NAMALWA (cell line): ENCODE measurements around the gene SLC22A4.

Experiments
- DNase-seq: peaks from one replicate; pipeline ENCODE4 v3.0.0-alpha.2; 2015; ENCODE audit warnings: low spot score

SLC22A4 gene

GRCh38 chr5:132342291-132343180, 48.3 kb downstream of the SLC22A4 start:
- DNase-seq: no peak

DNA sequence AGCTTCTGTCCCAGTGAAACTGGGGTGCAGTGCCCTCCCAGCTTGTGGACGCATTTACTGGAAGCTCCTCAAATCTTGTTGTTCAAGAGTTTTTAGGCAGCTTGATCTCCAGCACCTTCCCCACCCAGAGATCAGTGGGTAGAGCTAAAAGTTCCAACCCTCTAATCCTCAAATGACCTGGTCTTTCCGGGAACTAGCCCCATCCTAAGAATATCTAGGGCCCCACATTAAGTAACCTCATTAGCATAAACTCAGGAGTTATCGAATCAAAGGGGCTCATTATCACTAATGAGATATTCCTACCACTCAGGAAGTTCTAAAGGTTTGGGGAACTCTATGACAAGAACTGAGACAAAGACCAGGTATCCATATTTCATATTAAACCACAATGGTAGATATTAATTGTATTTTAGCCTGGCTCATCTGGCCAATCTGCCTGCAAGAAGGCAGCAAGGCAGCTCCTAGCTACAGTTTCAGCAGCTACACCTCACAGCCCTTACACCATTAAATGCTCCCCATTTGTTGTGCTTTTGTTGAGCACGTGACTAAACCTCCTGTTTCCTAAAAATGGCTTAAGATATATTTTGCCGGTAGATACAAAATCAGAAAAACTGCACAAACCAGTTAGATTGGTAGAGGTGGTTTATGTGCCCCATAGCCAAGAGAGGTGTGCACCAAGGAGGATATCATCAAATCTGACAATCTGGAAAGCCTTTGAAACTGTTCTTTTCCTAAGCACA, 50.8 kb downstream of the SLC22A4 start:
- DNase-seq: no peak

GRCh38 chr5:132353486-132353995, 59.3 kb downstream of the SLC22A4 start:
- no peak for DNase-seq

- no peak for DNase-seq
These were observed 60.4 kb downstream of the SLC22A4 start for GRCh38 chr5:132354381-132355139.

DNA sequence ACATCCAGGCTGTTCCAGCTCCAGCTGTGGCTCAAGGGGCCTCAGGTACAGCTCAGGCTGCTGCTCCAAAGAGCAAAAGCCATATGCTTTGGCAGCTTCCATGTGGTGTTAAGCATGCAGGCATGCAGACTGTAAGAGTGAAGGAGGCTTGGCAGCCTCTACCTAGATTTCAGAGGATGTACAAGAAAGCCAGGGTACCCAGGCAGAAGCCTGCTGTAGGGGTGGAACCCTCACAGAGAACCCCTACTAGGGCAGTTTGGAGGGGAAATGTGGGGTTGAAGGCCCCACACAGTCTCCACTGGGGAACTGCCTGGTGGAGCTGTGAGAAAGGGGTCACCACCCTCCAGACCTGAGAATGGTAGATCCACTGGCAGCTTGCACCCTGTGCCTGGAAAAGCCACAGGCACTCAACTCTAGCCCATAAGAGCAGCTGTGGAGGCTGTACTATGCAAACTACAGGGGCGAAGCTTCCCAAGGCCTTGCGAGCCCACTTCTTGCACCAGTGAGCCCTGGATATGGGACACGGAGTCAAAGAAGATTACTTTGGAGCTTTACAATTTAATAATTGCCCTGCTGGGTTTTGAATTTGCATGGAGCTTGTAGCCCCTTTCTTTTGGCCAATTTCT, 61.1 kb downstream of the SLC22A4 start:
- no peak for DNase-seq

- no peak for DNase-seq
These were observed 64.6 kb downstream of the SLC22A4 start for GRCh38 chr5:132358775-132359174.

GRCh38 chr5:132362086-132362485, 67.9 kb downstream of the SLC22A4 start:
- DNase-seq: no peak

- DNase-seq: no peak
These were observed 69.4 kb downstream of the SLC22A4 start for GRCh38 chr5:132363431-132364112.

DNA sequence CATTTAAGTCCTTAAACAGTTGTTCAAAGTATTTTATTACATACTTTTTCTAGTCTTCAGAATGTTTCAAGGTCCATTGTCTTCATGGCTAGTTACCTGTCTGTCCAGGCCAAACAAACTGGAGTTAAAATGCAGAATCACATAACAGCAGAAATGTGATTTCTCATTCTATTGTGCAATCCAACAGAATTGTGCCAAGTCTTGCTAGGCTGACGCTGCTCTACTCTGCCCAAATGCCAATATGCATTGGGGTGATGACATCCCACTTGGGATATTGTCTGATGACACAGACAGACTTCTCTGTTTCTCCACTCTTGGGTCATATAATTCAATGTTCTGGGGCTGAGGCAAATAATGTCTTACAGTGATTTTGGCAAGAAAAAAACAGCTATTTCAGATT, 70.1 kb downstream of the SLC22A4 start:
- DNase-seq: no peak

GRCh38 chr5:132365213-132365612, 71.0 kb downstream of the SLC22A4 start:
- no peak for DNase-seq

DNA sequence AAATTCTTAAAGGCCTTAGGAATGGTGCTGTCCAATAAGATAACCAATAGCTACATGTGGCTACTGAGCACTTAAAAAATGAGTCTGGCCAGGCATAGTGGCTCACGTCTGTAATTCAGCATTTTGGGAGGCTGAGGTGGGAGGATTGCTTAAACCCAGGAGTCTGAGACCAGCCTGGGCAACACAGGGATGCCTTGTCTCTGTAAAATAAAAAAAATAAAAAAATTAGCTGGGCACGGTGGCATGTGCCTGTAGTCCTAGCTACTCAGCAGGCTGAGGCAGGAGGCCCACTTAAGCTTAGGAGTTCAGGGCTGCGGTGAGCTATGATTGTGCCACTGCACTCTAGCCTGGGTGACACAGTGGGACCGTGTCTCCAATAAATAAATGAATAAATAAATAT, 74.0 kb downstream of the SLC22A4 start:
- DNase-seq: no peak

GRCh38 chr5:132369007-132369473, 74.8 kb downstream of the SLC22A4 start:
- DNase-seq: no peak

DNA sequence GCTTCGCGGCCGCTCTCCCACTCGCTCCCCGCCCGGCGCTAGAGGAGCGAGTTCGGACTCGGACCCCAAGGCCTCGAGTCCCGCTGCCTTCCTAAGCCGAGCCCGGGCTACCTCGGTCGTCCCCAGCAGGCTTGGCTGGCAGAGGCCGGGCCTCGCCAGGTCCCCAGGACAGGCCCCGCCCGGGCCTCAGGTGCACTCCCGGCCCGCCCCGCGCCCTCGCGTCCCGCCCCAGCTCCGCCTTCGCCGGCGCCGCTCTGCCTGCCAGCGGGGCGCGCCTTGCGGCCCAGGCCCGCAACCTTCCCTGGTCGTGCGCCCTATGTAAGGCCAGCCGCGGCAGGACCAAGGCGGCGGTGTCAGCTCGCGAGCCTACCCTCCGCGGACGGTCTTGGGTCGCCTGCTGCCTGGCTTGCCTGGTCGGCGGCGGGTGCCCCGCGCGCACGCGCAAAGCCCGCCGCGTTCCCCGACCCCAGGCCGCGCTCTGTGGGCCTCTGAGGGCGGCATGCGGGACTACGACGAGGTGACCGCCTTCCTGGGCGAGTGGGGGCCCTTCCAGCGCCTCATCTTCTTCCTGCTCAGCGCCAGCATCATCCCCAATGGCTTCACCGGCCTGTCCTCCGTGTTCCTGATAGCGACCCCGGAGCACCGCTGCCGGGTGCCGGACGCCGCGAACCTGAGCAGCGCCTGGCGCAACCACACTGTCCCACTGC, 75.4 kb downstream of the SLC22A4 start, which contains the start of gene SLC22A5:
SLC22A5 (plus strand) TSS at position 237 of the 707 bp plus-strand sequence; CDS start at position 500, 263 bp downstream.
- DNase-seq: peak; percentile 65

- no peak for DNase-seq
These were observed 76.2 kb downstream of the SLC22A4 start for GRCh38 chr5:132370181-132370970.

DNA sequence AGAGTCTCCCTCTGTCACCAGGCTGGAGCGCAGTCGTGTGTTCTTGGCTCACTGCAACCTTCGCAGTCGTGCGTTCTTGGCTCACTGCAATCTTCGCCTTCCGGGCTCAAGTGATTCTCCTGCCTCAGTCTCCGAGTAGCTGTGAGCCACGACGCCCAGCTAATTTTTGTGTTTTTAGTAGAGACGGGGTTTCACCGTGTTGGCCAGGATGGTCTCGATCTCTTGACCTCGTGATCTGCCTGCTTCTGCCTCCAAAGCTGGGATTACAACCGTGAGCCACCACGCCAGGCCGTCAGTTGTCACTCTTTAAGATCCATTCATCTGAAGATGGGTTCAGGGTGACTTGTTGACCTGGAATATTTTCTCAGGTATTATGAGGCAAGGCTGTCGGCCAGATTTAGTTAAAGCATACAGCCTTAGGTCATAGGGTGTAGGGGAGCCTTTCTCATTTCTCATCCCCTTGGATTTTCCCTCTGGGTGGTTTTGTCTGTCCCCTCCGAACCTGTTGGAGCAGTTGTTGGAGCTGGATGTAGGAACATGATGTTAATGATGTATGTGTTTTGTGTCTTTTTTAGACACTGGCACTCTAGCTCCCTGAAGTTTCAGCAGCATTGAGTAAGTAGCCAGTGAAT, 76.9 kb downstream of the SLC22A4 start:
- DNase-seq: no peak

GRCh38 chr5:132371603-132371994, 77.4 kb downstream of the SLC22A4 start:
- no peak for DNase-seq

DNA sequence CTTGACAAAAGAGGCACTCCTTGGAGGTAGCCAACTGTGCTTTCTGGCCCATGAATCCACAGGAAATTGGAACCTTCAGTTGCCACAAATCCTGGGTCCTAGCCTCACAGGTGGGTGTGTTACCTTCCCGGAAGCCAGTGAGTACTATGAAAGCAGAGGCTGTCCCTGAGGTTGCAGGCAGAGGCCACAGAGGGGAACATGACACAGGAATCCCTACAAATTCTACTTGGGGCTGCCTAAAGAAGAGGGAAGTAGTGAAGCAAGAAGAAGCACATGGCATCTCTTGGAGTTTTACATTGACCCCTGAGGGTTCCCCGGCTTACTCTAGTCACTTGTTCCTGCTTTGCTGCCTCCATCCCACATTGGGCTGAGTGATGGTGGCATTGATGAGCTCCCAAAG, 77.9 kb downstream of the SLC22A4 start:
- DNase-seq: no peak

- no peak for DNase-seq
These were observed 78.3 kb downstream of the SLC22A4 start for GRCh38 chr5:132372542-132372941.

GRCh38 chr5:132375957-132376356, 81.8 kb downstream of the SLC22A4 start:
- no peak for DNase-seq
